ENCODE data around the gene PRKD2.

Gene PRKD2

GRCh38 chr19:46731584-46731983, 14.7 kb upstream of the PRKD2 start:
- Mint-ChIP-seq H3K9me3 (no peaks in the 10 kb centered on the region), H3K27me3 (ENCODE audit: low read depth, poor library complexity) (no peaks in the 10 kb centered on the region), H3K27ac (peak overlapping the region; percentile 97), H3K4me1 (peaks cover 27% of the 10 kb centered on the region), H3K4me3 (no peak overlapping the region), H3K36me3 (ENCODE audit: low read depth) (peaks cover 44% of the 10 kb centered on the region)
- no peak for DNase-seq
- no peak for TF ChIP-seq CTCF (IDR thresholded peaks at IDR 0.05)

DNA sequence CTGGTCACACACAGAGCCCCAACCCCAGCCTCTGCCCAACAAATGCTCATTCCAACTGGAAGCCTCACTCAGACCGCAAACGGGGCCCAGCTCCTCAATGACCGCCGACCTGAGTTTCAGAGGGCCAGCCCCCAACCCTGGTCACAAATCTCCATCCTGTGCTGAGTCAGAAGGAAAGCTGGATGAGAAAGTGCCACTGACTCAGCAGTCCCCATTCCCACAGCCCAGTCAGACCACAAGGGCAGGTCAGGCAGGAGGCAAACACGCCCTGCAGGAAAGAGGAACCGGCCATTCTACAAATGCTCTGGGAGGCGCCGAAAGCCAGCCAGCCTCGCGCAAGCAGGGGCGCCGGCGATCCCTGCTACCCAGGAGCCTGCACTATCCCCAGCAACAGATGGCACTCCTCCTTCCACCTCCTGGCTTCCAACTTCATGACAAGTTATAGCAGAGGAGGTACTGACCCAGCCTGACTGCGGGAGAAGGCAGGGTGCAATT, 14.1 kb upstream of the PRKD2 start:
- H3K4me1 Mint-ChIP-seq = peaks cover 32% of the 10 kb centered on the region
- H3K9me3 Mint-ChIP-seq = no peaks in the 10 kb centered on the region
- no peak for DNase-seq
- peak overlapping the region; percentile 97 for H3K27ac Mint-ChIP-seq
- H3K36me3 Mint-ChIP-seq (ENCODE audit: low read depth) = peaks cover 47% of the 10 kb centered on the region
- no peaks in the 10 kb centered on the region for H3K27me3 Mint-ChIP-seq (ENCODE audit: low read depth, poor library complexity)
- TF ChIP-seq CTCF (IDR thresholded peaks at IDR 0.05) = no peak
- H3K4me3 Mint-ChIP-seq = no peak overlapping the region

- Mint-ChIP-seq H3K27me3 (ENCODE audit: low read depth, poor library complexity) (no peaks in the 10 kb centered on the region), H3K9me3 (no peaks in the 10 kb centered on the region), H3K27ac (peak overlapping the region; percentile 97), H3K4me1 (peaks cover 32% of the 10 kb centered on the region), H3K36me3 (ENCODE audit: low read depth) (peaks cover 52% of the 10 kb centered on the region), H3K4me3 (no peak overlapping the region)
- TF ChIP-seq CTCF (IDR thresholded peaks at IDR 0.05) = no peak
- no peak for DNase-seq
These were observed 13.7 kb upstream of the PRKD2 start for GRCh38 chr19:46730595-46730994.

DNA sequence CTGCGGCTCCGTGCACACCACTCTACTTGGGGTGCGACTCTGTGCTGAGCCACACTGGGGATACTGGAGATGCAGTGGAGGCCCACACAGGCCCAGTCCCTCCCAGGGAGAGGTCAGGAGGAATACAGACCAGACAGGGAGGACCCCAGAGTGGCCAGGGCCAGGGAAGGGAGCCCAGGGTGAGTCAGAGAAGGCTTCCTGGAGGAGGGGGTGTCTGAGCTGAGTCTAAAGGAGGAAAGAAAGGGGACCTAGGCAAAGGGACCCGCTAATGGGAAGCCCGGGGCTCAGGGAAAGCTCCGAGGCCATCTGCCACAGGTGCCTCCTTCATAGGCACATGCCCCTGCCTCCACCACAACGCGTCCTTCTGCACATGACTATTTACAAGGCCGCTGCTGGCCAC, 13.3 kb upstream of the PRKD2 start:
- Mint-ChIP-seq H3K4me3 (no peak overlapping the region), H3K9me3 (no peaks in the 10 kb centered on the region), H3K4me1 (peaks cover 32% of the 10 kb centered on the region), H3K27me3 (ENCODE audit: low read depth, poor library complexity) (no peaks in the 10 kb centered on the region), H3K36me3 (ENCODE audit: low read depth) (peaks cover 54% of the 10 kb centered on the region), H3K27ac (no peak overlapping the region)
- no peak for DNase-seq
- TF ChIP-seq CTCF (IDR thresholded peaks at IDR 0.05) = no peak

DNA sequence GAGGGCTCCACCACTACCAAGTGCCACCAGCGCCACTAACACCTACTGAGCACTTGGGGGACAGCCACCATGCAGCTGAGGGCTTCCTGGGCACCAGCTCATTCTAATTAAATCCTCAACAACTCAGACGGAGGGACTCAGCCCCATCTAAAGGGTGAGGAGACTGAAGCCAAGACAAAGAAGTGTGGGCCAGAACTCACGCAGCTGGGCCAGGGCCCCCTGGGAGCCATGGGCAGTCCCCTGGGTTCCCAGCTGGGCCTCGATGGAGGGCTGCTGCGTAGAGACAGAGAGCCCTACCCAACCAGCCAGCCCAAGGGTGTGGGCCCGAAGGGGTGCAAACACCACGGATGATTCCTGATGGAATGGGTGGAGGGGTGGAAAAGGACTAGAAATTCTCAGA, 12.8 kb upstream of the PRKD2 start:
- Mint-ChIP-seq H3K27me3 (ENCODE audit: low read depth, poor library complexity) (no peaks in the 10 kb centered on the region), H3K27ac (no peak overlapping the region), H3K4me1 (peaks cover 32% of the 10 kb centered on the region), H3K9me3 (no peaks in the 10 kb centered on the region), H3K4me3 (no peak overlapping the region), H3K36me3 (ENCODE audit: low read depth) (peaks cover 54% of the 10 kb centered on the region)
- no peak for DNase-seq
- no peak for TF ChIP-seq CTCF (IDR thresholded peaks at IDR 0.05)

DNA sequence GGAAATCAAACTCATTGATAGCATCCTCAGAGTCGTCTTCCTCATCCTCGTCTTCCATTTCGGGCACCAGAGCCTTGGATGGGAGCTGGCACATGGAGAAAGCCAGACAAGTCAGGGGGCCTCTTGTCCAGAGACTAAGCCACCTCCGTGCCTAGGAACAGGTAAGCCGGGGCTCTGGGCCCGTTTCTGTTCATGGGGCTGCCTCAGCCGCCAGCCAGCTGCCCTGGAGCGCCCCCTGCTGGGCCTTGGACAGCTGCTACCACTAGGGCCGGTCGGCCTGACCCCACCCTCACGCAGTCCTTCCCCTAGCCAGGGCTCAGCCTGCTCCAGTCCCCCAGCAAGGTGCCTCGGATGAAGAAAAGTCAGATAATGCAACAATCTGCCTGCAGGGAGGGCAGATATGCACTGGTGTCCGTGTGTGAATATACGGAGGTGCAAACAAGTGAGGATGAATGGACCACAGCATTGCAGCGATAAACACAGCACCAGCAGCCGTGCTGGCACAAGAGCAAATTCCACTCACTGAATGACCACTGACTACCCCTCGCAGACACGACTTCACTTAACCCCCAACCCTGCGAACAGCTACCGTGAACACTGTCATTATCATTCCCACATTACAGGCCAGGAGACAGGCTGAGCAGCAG, 11.9 kb upstream of the PRKD2 start:
- Mint-ChIP-seq H3K36me3 (ENCODE audit: low read depth) (peaks cover 51% of the 10 kb centered on the region), H3K4me1 (peaks cover 30% of the 10 kb centered on the region), H3K27me3 (ENCODE audit: low read depth, poor library complexity) (no peaks in the 10 kb centered on the region)

More for the DNA sequence above, 11.9 kb upstream of the PRKD2 start:
- Mint-ChIP-seq H3K4me3 (no peak overlapping the region), H3K27ac (peak overlapping the region; percentile 21), H3K9me3 (no peaks in the 10 kb centered on the region)
- TF ChIP-seq CTCF (IDR thresholded peaks at IDR 0.05) = peak; percentile 89
- DNase-seq = peak; percentile 84
